K562 (cell line): Measurements from ENCODE around the gene SH3BP2. TPM values are rescaled to one million over a fixed set of nuclear protein-coding genes. Genes with fewer than 3 reads are reported as not detected.

ENCODE experiments used
- ATAC-seq: fragments of 200-7000 bp; cut with Tn5 transposase; 3 replicates; pipeline ENCODE4 v1.9.1; 2020; ENCODE audit warnings: moderate library complexity
- BruUV-seq: library from RNA; stranded (reverse); fragments of 400-500 nt; replicated peaks from 2 replicates; lab custom pipeline; 2021; lab: Mats Ljungman, UMichigan
- CTCF ChIA-PET: fragments of 300-600 bp; formaldehyde crosslinking; extraction: SDS; loops from one replicate; lab custom pipeline; 2021; ENCODE audit warnings: low intra/inter-chr PET ratio; lab: Yijun Ruan, JAX
- POLR2A ChIA-PET: fragments of 300-600, 350-650 bp; sonication (Branson Sonifier 250); formaldehyde crosslinking; extraction: SDS; loops from one replicate; lab custom pipeline; 2021; ENCODE audit warnings: antibody characterized with exemption, inconsistent platforms; lab: Yijun Ruan, JAX
- DNase-seq, 4 experiments: peaks; one replicate each; pipeline versions ENCODE4 v3.0.0 to v3.0.0-alpha.2; 2011 to 2018; ENCODE audit warnings: low spot score in 3 of 4, mixed read lengths in 3 of 4; ENCODE audit errors: extremely low read depth in 1 of 4
- FAIRE-seq: peaks from 2 replicates; lab custom pipeline; 2011; peaks lifted over from hg19 to GRCh38; lab: Jason Lieb, UNC
- H2AFZ ChIP-seq: 2 replicates; pipeline ENCODE4 v1.6.0; 2011; ENCODE audit warnings: low read depth, low read length, control low read depth, inconsistent platforms
- H3K27ac ChIP-seq: fragments of 200-600 bp; 3 replicates; pipeline ENCODE4 v1.8.0; 2011; ENCODE audit warnings: low read depth, mild to moderate bottlenecking, control low read depth, inconsistent platforms, low read length, moderate library complexity, mixed read lengths; ENCODE audit errors: extremely low read depth
- H3K27me3 ChIP-seq, 2 experiments: fragments of 300-600 bp in 1 of 2; 2 replicates in 1 of 2; 3 replicates in 1 of 2; pipeline versions ENCODE4 v1.6.0 to v1.8.0; 2011; ENCODE audit warnings: inconsistent platforms in 2 of 2, low read length in 2 of 2, mild to moderate bottlenecking in 1 of 2, mixed read lengths in 1 of 2, moderate library complexity in 1 of 2; ENCODE audit not compliant: control insufficient read depth in 2 of 2, insufficient read depth in 2 of 2
- H3K36me3 ChIP-seq: fragments of 300-600 bp; 3 replicates; pipeline ENCODE4 v1.8.0; 2011; ENCODE audit warnings: mild to moderate bottlenecking, low read length, inconsistent platforms; ENCODE audit not compliant: control insufficient read depth, insufficient read depth
- H3K4me1 ChIP-seq, 2 experiments: fragments of 200-600 bp in 1 of 2; replicated peaks in 1 of 2; 2 replicates in 1 of 2; 3 replicates in 1 of 2; pipeline versions ENCODE4 v1.5.1 to v1.8.0; 2011; ENCODE audit warnings: inconsistent platforms in 2 of 2, low read length in 2 of 2, mild to moderate bottlenecking in 1 of 2, mixed read lengths in 1 of 2, moderate library complexity in 1 of 2; ENCODE audit not compliant: control insufficient read depth in 2 of 2, insufficient read depth in 2 of 2
- H3K4me2 ChIP-seq: 2 replicates; pipeline ENCODE4 v1.6.1; 2011; ENCODE audit warnings: low read length, control low read depth, inconsistent platforms, mixed read lengths; ENCODE audit not compliant: insufficient read depth
- H3K4me3 ChIP-seq: fragments of 200-600 bp; sonication (generic), shearing (Covaris generic); 2 replicates; pipeline ENCODE4 v1.5.1; 2016; ENCODE audit warnings: control low read depth, inconsistent platforms
- H3K79me2 ChIP-seq: fragments of 200-600 bp; 3 replicates; pipeline ENCODE4 v1.8.0; 2011; ENCODE audit warnings: low read length, inconsistent platforms; ENCODE audit not compliant: control insufficient read depth, insufficient read depth
- H3K9ac ChIP-seq, 2 experiments: 2 replicates each; pipeline versions ENCODE4 v1.6.0 to v1.6.1; 2011; ENCODE audit warnings: low read depth in 2 of 2, low read length in 2 of 2, control low read depth in 1 of 2, inconsistent platforms in 1 of 2, mild to moderate bottlenecking in 1 of 2, mixed read lengths in 1 of 2; ENCODE audit not compliant: insufficient read depth in 1 of 2
- H3K9me1 ChIP-seq: one replicate; pipeline ENCODE4 v1.6.0; 2011; ENCODE audit warnings: inconsistent platforms, mild to moderate bottlenecking, low read length, moderate library complexity; ENCODE audit not compliant: control insufficient read depth, insufficient read depth
- H3K9me3 ChIP-seq: replicated peaks from 2 replicates; pipeline ENCODE4 v1.5.1; 2011; ENCODE audit warnings: low read depth, low read length, inconsistent platforms; ENCODE audit not compliant: control insufficient read depth, insufficient read depth
- H4K20me1 ChIP-seq: replicated peaks from 2 replicates; pipeline ENCODE4 v1.6.1; 2011; ENCODE audit warnings: low read length, inconsistent platforms, mixed read lengths; ENCODE audit not compliant: control insufficient read depth, insufficient read depth
- HNRNPUL1 ChIP-seq: fragments of 200-400 bp; formaldehyde crosslinking; IDR thresholded peaks from 2 replicates; pipeline ENCODE4 v1.6.1; 2017; ENCODE audit warnings: low read length
- NFRKB ChIP-seq: fragments of 450-650 bp; IDR thresholded peaks from 2 replicates; pipeline ENCODE4 v1.6.1; 2016; ENCODE audit warnings: low read depth
- PHF8 ChIP-seq: fragments of 200-600 bp; sonication (generic); IDR thresholded peaks from 2 replicates; pipeline ENCODE4 v1.6.1; 2012; ENCODE audit warnings: mixed run types, mild to moderate bottlenecking, inconsistent platforms, low read length, moderate library complexity, borderline replicate concordance
- PRDM10 ChIP-seq: fragments of 450-650 bp; IDR thresholded peaks from 2 replicates; pipeline ENCODE4 v1.6.1; 2018; ENCODE audit not compliant: partially characterized antibody
- TARDBP ChIP-seq: fragments of 450-650 bp; IDR thresholded peaks from 2 replicates; pipeline ENCODE4 v1.6.1; 2016
- ZBTB17 ChIP-seq: fragments of 450-650 bp; formaldehyde crosslinking; IDR thresholded peaks from 2 replicates; pipeline ENCODE4 v1.4.0; 2020; ENCODE audit warnings: mild to moderate bottlenecking
- ZNF121 ChIP-seq: sonication (generic); formaldehyde crosslinking; conservative IDR thresholded peaks from 2 replicates; pipeline ENCODE4 v1.8.0; 2022; ENCODE audit warnings: missing genetic modification reagents
- whole genome bisulfite sequencing: fragments of 100-300 bp; shearing (Covaris generic); methylation state at CpG from one replicate; pipeline ENCODE4 v1.1.6; 2016; ENCODE audit warnings: low coverage, mixed read lengths; ENCODE audit not compliant: insufficient coverage; ENCODE audit errors: missing lambda C conversion rate; 5-methylcytosine and 5-hydroxymethylcytosine counted together
- in situ Hi-C: fragments of 300-500 bp; cut with MboI; formaldehyde crosslinking; loops from 4 replicates; pipeline ENCODE4 v1.15.0; 2018; ENCODE audit warnings: inconsistent platforms, mixed read lengths
- intact Hi-C: fragments of 100-400 bp; cut with micrococcal nuclease; formaldehyde crosslinking; loops from 2 replicates; pipeline ENCODE4 v1.14.2; 2022
- polyA plus RNA-seq, 8 experiments: library from polyadenylated mRNA; depleted of rRNA in 4 of 8; stranded (reverse) in 5 of 8; unstranded in 3 of 8; fragments of >200 nt; fragmentation: Nextera tagmentation in 2 of 8; fragmentation: Illumina TruSeq in 1 of 8; extraction: Ambion mirVana in 2 of 8; extraction: Trizol in 1 of 8; gene quantifications; 2 replicates each; pipeline versions ENCODE4 v1.2.1 to v1.2.3, GENCODE V29; 2011 to 2014; ENCODE audit warnings: inconsistent platforms in 1 of 8, missing spikeins in 1 of 8
- total RNA-seq, 7 experiments: library from RNA; depleted of rRNA in 6 of 7; stranded (reverse); fragments of >200 nt in 6 of 7; fragmentation: Illumina TruSeq in 2 of 7; extraction: Trizol in 2 of 7; gene quantifications; 2 replicates each; pipeline versions ENCODE4 v1.2.1 to v1.2.3, GENCODE V29; 2011 to 2021; ENCODE audit warnings: low replicate concordance in 1 of 7
- TF ChIP-seq, protein P1 (sequence below): fragments of 450-650 bp; IDR thresholded peaks from 2 replicates; pipeline ENCODE4 v1.6.1; 2016; ENCODE audit warnings: mild to moderate bottlenecking

The SH3BP2 gene
- total and polyA plus RNA-seq, 9 of the 15 experiments (the other 6 are each of a cell fraction or from before 2014, with no cell fraction given) = 0.34 to 16.0 (median 5.1) TPM

DNA sequence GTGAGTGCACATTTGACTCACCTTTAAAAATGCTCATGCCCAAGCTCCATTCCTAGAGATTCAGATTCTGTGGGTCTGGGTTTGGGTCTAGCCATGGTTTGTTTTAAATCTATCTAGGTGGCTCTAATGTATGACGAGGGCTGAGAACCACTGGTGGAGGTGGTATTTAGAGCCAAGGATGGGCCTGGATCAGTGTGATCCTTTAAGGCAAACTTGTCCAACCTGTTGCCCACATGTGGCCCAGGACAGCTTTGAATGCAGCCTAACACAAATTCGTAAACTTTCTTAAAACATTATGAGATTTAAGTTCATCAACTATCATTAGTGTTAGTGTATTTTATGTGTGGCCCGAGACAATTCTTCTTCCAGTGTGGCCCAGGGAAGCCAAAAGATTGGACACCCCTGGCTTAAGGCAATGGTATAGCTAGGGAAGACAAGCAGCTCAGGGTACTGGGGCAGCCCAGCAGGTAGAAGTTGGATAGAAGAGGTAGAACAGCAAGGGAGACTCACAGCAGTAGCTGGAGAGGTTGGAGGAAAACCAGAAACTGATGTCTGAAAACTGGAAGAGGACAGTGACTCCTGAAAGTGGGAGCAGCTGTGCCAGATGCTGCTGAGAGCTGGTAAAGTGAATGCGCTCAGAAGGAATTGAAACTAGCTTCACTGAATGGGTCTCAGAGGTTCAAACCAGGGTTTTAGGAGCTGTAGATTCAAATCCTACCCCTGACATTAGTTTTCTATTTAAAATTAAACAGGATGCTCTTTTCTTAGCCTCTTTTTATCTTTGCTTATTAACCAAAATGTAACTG lies 68.9 kb downstream of the SH3BP2 start:
- intact Hi-C loops (no loop called here), in situ Hi-C loops (no loop called here)
- no peak overlapping the region for H3K27ac ChIP-seq
- DNase-seq (no peak), FAIRE-seq (no peak), ATAC-seq (0 out of 3 replicates have a peak, but pooled peaks have one; percentile 17)
- no peak overlapping the region for H3K4me3 ChIP-seq
- H3K9me1 ChIP-seq = no peaks in the 10 kb centered on the region
- BruUV-seq = no TSS peak
- no peak overlapping the region for H3K4me2 ChIP-seq
- H3K36me3 ChIP-seq = peaks cover 5% of the 10 kb centered on the region; the same call in 1 of the 3 replicates
- no peaks in the 10 kb centered on the region for H3K27me3 ChIP-seq
- ChIA-PET POLR2A (interaction anchor here (0.7 to 4.2 kb wide), 7 partner anchors 10 to 149 kb away, joined by 3 to 16 read pairs (median 3); no protein-coding TSS in a partner anchor), CTCF (no interaction called here)
- peaks cover 96% of the 10 kb centered on the region for H3K79me2 ChIP-seq
- H4K20me1 ChIP-seq = peaks cover 47% of the 10 kb centered on the region
- H3K9me3 ChIP-seq = no peaks in the 10 kb centered on the region
- no peak overlapping the region for H2AFZ ChIP-seq
- no peak overlapping the region for H3K9ac ChIP-seq
- TF ChIP-seq, protein P1, sequence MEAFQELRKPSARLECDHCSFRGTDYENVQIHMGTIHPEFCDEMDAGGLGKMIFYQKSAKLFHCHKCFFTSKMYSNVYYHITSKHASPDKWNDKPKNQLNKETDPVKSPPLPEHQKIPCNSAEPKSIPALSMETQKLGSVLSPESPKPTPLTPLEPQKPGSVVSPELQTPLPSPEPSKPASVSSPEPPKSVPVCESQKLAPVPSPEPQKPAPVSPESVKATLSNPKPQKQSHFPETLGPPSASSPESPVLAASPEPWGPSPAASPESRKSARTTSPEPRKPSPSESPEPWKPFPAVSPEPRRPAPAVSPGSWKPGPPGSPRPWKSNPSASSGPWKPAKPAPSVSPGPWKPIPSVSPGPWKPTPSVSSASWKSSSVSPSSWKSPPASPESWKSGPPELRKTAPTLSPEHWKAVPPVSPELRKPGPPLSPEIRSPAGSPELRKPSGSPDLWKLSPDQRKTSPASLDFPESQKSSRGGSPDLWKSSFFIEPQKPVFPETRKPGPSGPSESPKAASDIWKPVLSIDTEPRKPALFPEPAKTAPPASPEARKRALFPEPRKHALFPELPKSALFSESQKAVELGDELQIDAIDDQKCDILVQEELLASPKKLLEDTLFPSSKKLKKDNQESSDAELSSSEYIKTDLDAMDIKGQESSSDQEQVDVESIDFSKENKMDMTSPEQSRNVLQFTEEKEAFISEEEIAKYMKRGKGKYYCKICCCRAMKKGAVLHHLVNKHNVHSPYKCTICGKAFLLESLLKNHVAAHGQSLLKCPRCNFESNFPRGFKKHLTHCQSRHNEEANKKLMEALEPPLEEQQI = no peak
- TF ChIP-seq PRDM10 = peak; percentile 25
- TF ChIP-seq ZNF121 (CRISPR knock-in tag) = no peak
- no peak for TF ChIP-seq HNRNPUL1
- no peak for TF ChIP-seq ZBTB17
- TF ChIP-seq PHF8 = no peak
- TF ChIP-seq TARDBP = no peak
- no peak for TF ChIP-seq NFRKB
- TF ChIP-seq, all 486 proteins: peak for 1
- 75% methylated on average over 4 of the region's 4 CpGs for WGBS
- peaks cover 18 to 48% of the 10 kb centered on the region in 2 experiments for H3K4me1 ChIP-seq
